Superior temporal gyrus (tissue), 1 donor: Measurements from ENCODE around the gene OR4M2.
"Not testable (repeated sequence)": the region's sequence is repeated elsewhere in the genome, so short reads cannot be mapped to it uniquely, and the experiment has no call there.

Experiments used
- DNase-seq: peaks from one replicate; pipeline ENCODE4 v3.0.0-alpha.2; 2016; ENCODE audit errors: extremely low spot score

Gene OR4M2

GRCh38 chr15:22080227-22080626, at the start of gene OR4M2:
Gene OR4M2, plus strand, starts transcription at chr15:22080527. Its CDS starts 98 bp downstream, at chr15:22080625.
- not testable (repeated sequence) for DNase-seq

- DNase-seq = not testable (repeated sequence)
Observed at GRCh38 chr15:22069267-22069666, 11.1 kb upstream of the OR4M2 start.

GRCh38 chr15:22081386-22081785, 1.1 kb downstream of the OR4M2 start:
- not testable (repeated sequence) for DNase-seq

GRCh38 chr15:22098616-22099253, 18.4 kb downstream of the OR4M2 start:
- DNase-seq = not testable (repeated sequence)

- DNase-seq = not testable (repeated sequence)
Observed at GRCh38 chr15:22099289-22099891, 19.1 kb downstream of the OR4M2 start.

GRCh38 chr15:22122033-22122432, 41.7 kb downstream of the OR4M2 start:
- not testable (repeated sequence) for DNase-seq
